ENCODE results near the gene FAM184A.

Gene FAM184A

DNA sequence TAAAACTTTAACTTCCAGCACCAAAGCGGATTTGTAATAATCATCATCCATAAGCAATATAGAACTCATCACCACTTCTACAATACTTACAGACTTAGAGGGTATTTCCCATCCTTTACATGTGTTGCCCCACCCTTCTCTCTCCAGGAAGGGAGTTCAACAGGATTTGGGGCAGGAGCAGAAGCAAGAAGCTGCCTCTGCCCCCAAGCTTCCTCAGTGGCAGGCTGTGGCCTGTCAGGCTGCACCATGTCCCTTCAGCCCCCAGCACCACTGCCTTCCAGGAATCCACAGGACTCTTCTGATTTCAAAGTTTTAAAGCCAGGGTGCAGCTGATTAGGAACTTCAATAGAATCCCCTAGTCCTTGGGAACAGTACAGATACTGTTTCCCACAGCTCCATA, 106.8 kb downstream of the FAM184A start:
- DNase-seq (ENCODE audit: low spot score in 2 of 2) = no peak
- in situ Hi-C loops (cut with MboI; ENCODE audit: low sequenced_read_pairs) = loop anchor here (10.0 kb wide), 1 partner anchor 143 kb away; no protein-coding TSS in a partner anchor
- no peaks in the 10 kb centered on the region for H3K36me3 ChIP-seq (replicated peaks)
- no peaks in the 10 kb centered on the region for H3K9me3 ChIP-seq
- H3K4me3 ChIP-seq = no peak overlapping the region
- H3K4me1 ChIP-seq = peaks cover 11% of the 10 kb centered on the region
- no peaks in the 10 kb centered on the region for H3K27me3 ChIP-seq (ENCODE audit: low read depth)

DNA sequence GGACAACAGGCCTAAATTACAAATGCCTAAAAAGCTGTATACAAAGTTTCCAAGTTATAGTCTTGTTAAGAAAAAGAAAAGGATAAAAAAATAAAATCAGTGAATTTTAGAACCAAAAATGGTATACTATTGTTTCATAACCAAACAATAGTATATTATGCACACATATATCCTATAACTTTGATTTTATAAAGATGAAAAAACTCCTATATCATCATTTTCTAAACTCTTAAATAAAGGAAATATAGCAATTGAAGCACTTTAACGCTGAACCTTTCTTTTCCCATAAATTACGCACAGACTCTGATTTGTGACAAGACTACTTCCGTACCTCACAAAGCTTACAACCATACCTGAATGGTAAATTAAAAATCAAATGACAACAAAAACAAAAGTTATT, 107.6 kb downstream of the FAM184A start:
- H3K4me1 ChIP-seq = peaks cover 11% of the 10 kb centered on the region
- H3K4me3 ChIP-seq = no peak overlapping the region
- H3K27me3 ChIP-seq (ENCODE audit: low read depth) = no peaks in the 10 kb centered on the region
- H3K9me3 ChIP-seq = no peaks in the 10 kb centered on the region
- in situ Hi-C loops (cut with MboI; ENCODE audit: low sequenced_read_pairs) = loop anchor here (10.0 kb wide), 1 partner anchor 144 kb away; no protein-coding TSS in a partner anchor
- no peaks in the 10 kb centered on the region for H3K36me3 ChIP-seq (replicated peaks)
- DNase-seq (ENCODE audit: low spot score in 2 of 2) = no peak

DNA sequence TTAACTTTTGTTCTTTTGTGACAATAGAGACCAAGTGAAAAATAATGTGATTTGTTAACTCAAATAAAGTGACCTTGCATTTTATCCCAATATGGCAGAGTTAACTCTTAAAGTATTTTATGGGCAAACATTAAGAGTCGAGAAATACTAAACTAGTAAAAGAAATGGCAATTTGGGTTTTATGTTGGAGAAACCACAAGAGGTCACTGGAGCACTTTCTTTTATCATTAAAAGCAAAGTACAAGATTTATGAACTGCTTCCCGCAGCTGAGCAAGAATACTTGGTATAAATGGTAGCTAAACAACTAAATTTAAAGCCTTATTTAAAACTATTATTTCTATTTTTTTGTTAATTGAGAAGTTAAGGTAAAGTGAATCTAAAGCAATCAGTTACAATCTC, 110.0 kb downstream of the FAM184A start:
- Histone ChIP-seq H3K4me3 (no peak overlapping the region), H3K9me3 (no peaks in the 10 kb centered on the region), H3K27me3 (ENCODE audit: low read depth) (no peaks in the 10 kb centered on the region), H3K4me1 (peaks cover 11% of the 10 kb centered on the region), H3K36me3 (replicated peaks) (no peaks in the 10 kb centered on the region)
- in situ Hi-C loops (cut with MboI; ENCODE audit: low sequenced_read_pairs) = no loop called here
- DNase-seq (ENCODE audit: low spot score in 2 of 2) = peak in 1 of 2 experiments; percentile 81

DNA sequence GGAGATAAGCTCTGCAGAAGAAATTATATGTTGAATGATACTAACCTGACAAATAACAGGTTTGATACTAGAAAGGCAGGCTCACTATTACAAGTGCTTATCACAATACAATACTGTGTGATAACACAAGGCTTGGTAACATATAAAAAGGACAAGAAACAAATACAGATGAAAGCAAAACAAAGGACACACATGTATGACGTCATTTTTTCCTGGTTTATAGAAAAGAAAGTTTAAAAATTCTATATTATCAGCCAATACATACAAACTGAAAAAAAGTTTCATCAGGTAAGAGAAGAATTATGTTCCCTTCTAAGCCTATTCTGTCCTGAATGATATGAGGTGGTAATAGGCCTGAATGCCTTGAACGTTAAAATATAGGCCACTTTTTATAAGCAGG, 111.2 kb downstream of the FAM184A start:
- DNase-seq (ENCODE audit: low spot score in 2 of 2) = no peak
- Histone ChIP-seq H3K4me3 (no peak overlapping the region), H3K4me1 (peaks cover 11% of the 10 kb centered on the region), H3K36me3 (replicated peaks) (no peaks in the 10 kb centered on the region), H3K9me3 (no peaks in the 10 kb centered on the region), H3K27me3 (ENCODE audit: low read depth) (no peaks in the 10 kb centered on the region)
- in situ Hi-C loops (cut with MboI; ENCODE audit: low sequenced_read_pairs) = no loop called here

DNA sequence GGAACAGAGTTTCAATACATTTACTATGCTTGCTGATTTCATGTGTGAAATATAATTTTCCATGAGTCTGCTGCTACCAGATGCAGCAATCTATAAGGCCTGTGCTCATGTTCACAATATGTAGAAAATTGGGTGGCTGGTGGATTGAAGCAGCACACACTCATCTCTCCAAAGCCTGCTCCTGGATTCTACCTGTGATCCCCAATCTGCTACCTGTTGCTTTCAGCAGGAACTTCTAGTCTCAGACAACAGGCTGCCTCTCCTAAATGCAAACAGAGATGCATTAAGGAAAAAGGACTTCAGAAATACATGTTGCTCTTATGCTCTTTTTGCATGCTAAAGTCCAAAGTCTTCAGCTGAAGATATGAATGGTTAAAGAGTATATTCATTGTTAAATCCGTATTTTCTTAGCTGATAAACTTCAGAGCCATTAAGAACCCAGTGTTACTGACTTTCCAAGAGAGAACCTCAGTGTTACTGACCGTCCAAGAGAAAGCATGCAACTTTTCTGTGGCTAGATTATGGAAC, 112.6 kb downstream of the FAM184A start:
- Histone ChIP-seq H3K27me3 (ENCODE audit: low read depth) (no peaks in the 10 kb centered on the region), H3K4me1 (peaks cover 7% of the 10 kb centered on the region), H3K9me3 (no peaks in the 10 kb centered on the region), H3K36me3 (replicated peaks) (no peaks in the 10 kb centered on the region), H3K4me3 (no peak overlapping the region)
- in situ Hi-C loops (cut with MboI; ENCODE audit: low sequenced_read_pairs) = no loop called here
- no peak for DNase-seq (ENCODE audit: low spot score in 2 of 2)

DNA sequence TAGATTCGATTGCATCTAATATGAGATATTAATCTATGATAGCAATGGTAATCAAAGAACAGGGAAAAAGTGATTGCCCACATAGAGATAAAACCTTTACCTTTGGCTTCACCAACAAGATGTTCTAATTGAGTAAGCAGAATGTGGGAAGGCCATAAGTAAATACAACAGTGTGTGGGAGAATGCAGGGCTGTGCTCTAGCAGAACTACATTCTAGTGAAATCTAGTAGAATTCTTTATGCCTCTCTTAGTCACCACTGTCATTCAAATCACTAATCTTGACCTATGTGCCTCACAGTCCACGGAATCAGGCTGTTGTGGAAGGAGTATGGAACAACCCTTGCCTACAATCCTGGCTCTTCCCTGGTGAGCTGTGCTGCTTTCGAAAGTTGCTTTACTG, 113.1 kb downstream of the FAM184A start:
- Histone ChIP-seq H3K27me3 (ENCODE audit: low read depth) (no peaks in the 10 kb centered on the region), H3K4me3 (no peak overlapping the region), H3K9me3 (no peaks in the 10 kb centered on the region), H3K36me3 (replicated peaks) (no peaks in the 10 kb centered on the region), H3K4me1 (peaks cover 7% of the 10 kb centered on the region)
- no peak for DNase-seq (ENCODE audit: low spot score in 2 of 2)
- in situ Hi-C loops (cut with MboI; ENCODE audit: low sequenced_read_pairs) = no loop called here

DNA sequence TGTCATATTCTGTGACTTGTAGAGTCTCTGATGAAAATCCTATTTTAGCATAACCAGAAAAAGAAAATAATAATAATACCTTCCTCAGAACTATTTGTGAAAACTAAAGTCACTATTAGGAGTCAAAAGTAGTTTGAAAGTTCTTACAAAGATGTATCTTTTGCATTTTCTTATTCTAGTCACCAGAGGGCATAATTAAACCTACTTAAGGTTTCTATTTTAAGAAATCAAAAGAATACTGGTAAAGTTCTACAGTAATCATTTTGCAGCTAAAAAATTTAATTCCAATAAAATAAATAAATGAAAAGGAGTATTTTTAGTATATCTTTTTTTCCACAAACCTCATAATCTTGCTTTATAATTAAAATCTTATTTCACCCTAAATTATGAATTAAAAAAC, 115.5 kb downstream of the FAM184A start:
- no peaks in the 10 kb centered on the region for H3K36me3 ChIP-seq (replicated peaks)
- in situ Hi-C loops (cut with MboI; ENCODE audit: low sequenced_read_pairs) = no loop called here
- no peaks in the 10 kb centered on the region for H3K27me3 ChIP-seq (ENCODE audit: low read depth)
- no peak for DNase-seq (ENCODE audit: low spot score in 2 of 2)
- no peaks in the 10 kb centered on the region for H3K9me3 ChIP-seq
- H3K4me3 ChIP-seq = no peak overlapping the region
- peaks cover 8% of the 10 kb centered on the region for H3K4me1 ChIP-seq

DNA sequence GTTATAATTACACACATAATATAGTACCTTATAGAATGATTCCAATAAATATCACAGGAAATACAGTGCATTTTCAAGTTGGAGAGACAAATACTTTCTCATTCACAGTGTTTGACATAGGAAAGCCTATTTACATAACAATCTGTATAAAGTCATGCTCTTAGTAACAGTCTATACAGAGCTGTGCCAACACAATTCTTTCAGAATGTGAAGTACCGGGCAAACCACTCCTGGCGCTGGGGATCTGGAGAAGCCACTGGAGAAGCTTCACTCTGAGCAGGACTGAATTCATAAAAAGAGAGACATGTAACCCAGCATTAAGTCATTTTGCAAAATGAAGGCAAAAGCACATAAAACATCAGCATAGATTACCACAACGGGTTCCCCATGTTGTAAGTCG, 118.6 kb downstream of the FAM184A start:
- in situ Hi-C loops (cut with MboI; ENCODE audit: low sequenced_read_pairs) = no loop called here
- no peaks in the 10 kb centered on the region for H3K27me3 ChIP-seq (ENCODE audit: low read depth)
- H3K4me1 ChIP-seq = peaks cover 8% of the 10 kb centered on the region
- H3K36me3 ChIP-seq (replicated peaks) = no peaks in the 10 kb centered on the region
- no peaks in the 10 kb centered on the region for H3K9me3 ChIP-seq
- DNase-seq (ENCODE audit: low spot score in 2 of 2) = peak; percentile 47 to 62
- H3K4me3 ChIP-seq = no peak overlapping the region

DNA sequence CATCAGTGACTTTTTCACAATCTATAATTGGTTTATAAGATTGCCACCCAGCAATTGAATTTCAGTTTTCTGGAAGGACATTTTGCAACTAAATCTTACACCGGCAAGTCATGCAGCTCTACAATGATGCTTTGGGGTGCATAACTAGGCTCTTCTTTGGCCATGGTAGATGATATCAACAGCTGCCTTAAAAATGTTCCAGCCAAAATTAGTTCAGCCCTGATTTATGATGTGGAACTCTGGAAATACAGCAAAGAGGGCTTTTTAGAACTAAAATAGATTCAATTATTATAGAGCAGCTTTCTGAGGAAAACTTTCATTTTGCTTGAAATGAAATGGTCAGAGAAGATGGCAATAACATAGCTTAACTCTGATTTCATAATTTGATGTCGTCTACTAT, 125.1 kb downstream of the FAM184A start:
- H3K4me1 ChIP-seq = no peaks in the 10 kb centered on the region
- DNase-seq (ENCODE audit: low spot score in 2 of 2) = no peak
- H3K27me3 ChIP-seq (ENCODE audit: low read depth) = no peaks in the 10 kb centered on the region
- in situ Hi-C loops (cut with MboI; ENCODE audit: low sequenced_read_pairs) = no loop called here
- no peak overlapping the region for H3K4me3 ChIP-seq
- no peaks in the 10 kb centered on the region for H3K9me3 ChIP-seq
- H3K36me3 ChIP-seq (replicated peaks) = no peaks in the 10 kb centered on the region

DNA sequence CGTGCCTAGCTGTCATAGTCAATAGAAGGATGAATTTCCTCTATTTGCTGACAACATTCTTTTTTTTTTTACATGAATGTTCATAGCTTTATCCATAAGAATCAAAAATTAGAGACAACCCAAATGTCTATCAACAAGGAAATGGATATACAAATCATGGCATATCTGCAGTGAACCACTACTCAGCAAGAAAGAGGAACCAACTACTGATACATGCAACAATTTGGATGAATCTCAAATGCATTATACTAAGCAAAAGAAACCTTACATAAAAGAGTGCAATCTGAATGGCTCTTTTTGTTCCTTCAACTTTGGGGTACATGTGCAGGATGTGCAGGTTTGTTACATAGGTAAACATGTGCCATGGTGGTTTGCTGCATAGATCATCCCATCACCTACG, 125.8 kb downstream of the FAM184A start:
- no peak for DNase-seq (ENCODE audit: low spot score in 2 of 2)
- no peaks in the 10 kb centered on the region for H3K9me3 ChIP-seq
- in situ Hi-C loops (cut with MboI; ENCODE audit: low sequenced_read_pairs) = no loop called here
- H3K4me3 ChIP-seq = no peak overlapping the region
- no peaks in the 10 kb centered on the region for H3K36me3 ChIP-seq (replicated peaks)
- H3K27me3 ChIP-seq (ENCODE audit: low read depth) = no peaks in the 10 kb centered on the region
- H3K4me1 ChIP-seq = no peaks in the 10 kb centered on the region

DNA sequence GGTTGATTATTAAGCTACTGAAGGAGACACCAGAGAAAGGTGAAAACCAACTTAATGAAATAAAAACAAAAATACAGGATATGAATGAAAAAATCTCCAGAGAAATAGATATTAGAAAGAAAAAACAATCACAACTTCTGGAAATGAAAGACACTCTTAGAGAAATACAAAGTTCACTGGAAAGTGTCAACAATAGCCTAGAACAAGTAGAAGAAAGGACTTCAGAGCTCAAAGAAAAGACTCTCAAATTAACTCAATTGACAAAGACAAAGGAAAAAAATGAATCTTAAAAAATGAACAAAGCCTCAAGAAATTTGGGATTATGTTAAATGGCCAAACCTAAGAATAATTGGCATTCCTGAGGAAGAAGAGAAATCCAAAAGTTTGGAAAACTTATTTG, 133.2 kb downstream of the FAM184A start:
- Histone ChIP-seq H3K9me3 (no peaks in the 10 kb centered on the region; the same call in none of the 2 replicates), H3K36me3 (replicated peaks) (no peaks in the 10 kb centered on the region), H3K4me3 (no peak overlapping the region), H3K4me1 (no peaks in the 10 kb centered on the region), H3K27me3 (ENCODE audit: low read depth) (no peaks in the 10 kb centered on the region)
- in situ Hi-C loops (cut with MboI; ENCODE audit: low sequenced_read_pairs) = no loop called here
- no peak for DNase-seq (ENCODE audit: low spot score in 2 of 2)

DNA sequence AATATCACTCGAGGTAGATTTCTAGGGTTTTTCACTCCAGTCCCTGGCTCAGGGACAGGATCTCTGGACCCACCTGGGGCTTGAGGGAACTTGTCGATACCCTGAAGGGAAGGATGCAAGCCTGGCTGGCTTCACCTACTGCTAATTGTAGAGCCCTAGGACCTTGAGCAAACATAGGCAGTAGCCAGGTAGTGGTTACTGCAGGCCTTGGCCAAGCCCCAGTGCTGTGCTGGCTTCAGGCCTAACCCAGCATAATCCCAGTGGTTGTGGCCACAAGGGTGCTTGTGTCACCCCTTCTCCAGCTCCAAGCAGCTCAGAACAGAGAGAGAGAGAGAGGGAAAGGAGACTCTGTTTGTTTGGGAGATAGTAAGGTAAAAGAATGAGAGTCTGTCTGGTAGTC, 137.7 kb downstream of the FAM184A start:
- Histone ChIP-seq H3K36me3 (replicated peaks) (peaks cover 2% of the 10 kb centered on the region; the same call in 1 of the 2 replicates), H3K27me3 (ENCODE audit: low read depth) (no peaks in the 10 kb centered on the region), H3K4me1 (0 out of 2 replicates have a peak, but pooled peaks cover 2% of the 10 kb centered on the region), H3K4me3 (no peak overlapping the region), H3K9me3 (peaks cover 3% of the 10 kb centered on the region)
- DNase-seq (ENCODE audit: low spot score in 2 of 2) = no peak
- in situ Hi-C loops (cut with MboI; ENCODE audit: low sequenced_read_pairs) = no loop called here

DNA sequence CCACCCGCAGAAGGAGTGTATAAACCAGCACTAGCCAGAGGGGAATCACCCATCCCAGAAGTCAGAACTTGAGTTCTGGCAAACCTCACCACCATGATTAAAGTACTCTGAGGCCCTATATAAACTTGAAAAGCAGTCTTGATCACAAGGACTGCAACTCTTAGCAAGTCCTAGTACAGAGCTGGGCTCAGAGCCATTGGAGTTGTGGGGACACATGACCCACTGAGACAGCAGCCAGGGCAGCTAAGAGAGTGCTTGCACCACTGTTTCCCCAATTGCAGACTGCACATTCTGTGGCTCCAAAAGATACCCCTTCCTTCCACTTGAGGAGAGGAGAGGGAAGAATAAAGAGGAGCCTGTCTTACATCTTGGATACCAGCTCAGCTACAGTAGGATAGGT, 138.8 kb downstream of the FAM184A start:
- DNase-seq (ENCODE audit: low spot score in 2 of 2) = no peak
- peaks cover 2% of the 10 kb centered on the region; the same call in 1 of the 2 replicates for H3K36me3 ChIP-seq (replicated peaks)
- in situ Hi-C loops (cut with MboI; ENCODE audit: low sequenced_read_pairs) = no loop called here
- peaks cover 3% of the 10 kb centered on the region; the same call in 1 of the 2 replicates for H3K9me3 ChIP-seq
- H3K4me1 ChIP-seq = 0 out of 2 replicates have a peak, but pooled peaks cover 2% of the 10 kb centered on the region
- no peak overlapping the region for H3K4me3 ChIP-seq
- no peaks in the 10 kb centered on the region for H3K27me3 ChIP-seq (ENCODE audit: low read depth)

DNA sequence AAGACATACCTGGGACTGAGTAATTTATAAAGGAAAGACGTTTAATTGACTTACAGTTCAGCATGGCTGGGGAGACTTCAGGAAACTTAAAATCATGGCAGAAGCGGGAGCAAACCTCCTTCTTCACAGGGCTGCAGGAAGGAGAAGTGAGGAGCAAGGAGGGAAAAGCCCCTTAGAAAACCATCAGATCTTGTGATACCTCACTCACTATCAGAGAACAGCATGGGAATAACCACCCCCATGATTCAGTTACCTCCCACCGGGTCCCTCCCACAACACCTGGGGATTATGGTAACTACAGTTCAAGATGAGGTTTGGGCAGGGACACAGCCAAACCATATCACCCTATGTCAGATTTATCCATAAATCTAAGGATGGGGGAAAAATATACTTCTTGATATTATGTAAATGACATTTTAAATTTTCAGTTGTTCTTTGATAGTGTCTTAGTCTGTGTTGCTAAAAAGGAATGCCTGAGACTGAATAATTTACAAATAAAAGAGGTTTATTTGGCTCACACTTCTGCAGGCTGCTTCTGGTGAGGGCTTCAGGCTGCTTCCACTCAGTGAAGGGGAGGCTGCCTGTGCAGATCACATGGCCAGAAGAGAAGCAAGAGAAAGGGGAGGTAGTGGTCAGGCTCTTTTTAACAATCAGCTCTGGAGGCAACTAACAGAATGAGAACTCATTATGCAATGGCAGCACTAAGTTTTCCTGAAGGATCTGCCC, 142.3 kb downstream of the FAM184A start:
- H3K36me3 ChIP-seq (replicated peaks) = peaks cover 2% of the 10 kb centered on the region; the same call in 1 of the 2 replicates
- in situ Hi-C loops (cut with MboI; ENCODE audit: low sequenced_read_pairs) = no loop called here
- no peak overlapping the region for H3K4me3 ChIP-seq

More for the DNA sequence above, 142.3 kb downstream of the FAM184A start:
- Histone ChIP-seq H3K9me3 (peaks cover 3% of the 10 kb centered on the region; the same call in 1 of the 2 replicates), H3K4me1 (peaks cover 8% of the 10 kb centered on the region), H3K27me3 (ENCODE audit: low read depth) (no peaks in the 10 kb centered on the region)
- DNase-seq (ENCODE audit: low spot score in 2 of 2) = no peak
